ENCODE results near the gene ASB18.

- TF ChIP-seq ZNF138 (tag by site-specific recombination; IDR thresholded peaks at IDR 0.05; ENCODE audit: borderline replicate concordance) (no peak), CTCF (tag by site-specific recombination; IDR thresholded peaks at IDR 0.05) (no peak), ZNF140 (tag by site-specific recombination; IDR thresholded peaks at IDR 0.05) (no peak), SP3 (tag by site-specific recombination; IDR thresholded peaks at IDR 0.05) (no peak), ZBTB49 (tag by site-specific recombination; IDR thresholded peaks at IDR 0.05; ENCODE audit: low read depth) (no peak), YY1 (tag by site-specific recombination; IDR thresholded peaks at IDR 0.05) (no peak), ZFP3 (tag by site-specific recombination; IDR thresholded peaks at IDR 0.05; ENCODE audit: low read depth) (no peak), ZNF549 (tag by site-specific recombination; IDR thresholded peaks at IDR 0.05) (no peak)
Observed at GRCh38 chr2:236208019-236208926, 55.9 kb downstream of the ASB18 start.
